GM18867 (cell line): Measurements from ENCODE around the gene ANGEL2.
A peak's percentile ranks its signal among the peaks of the same experiment; 100 is the strongest.

Source experiments
- ATAC-seq: cut with Tn5 transposase; IDR thresholded peaks from one replicate; pipeline ENCODE4 v1.9.1; 2021; ENCODE audit warnings: mild to moderate bottlenecking, moderate library complexity; ENCODE audit not compliant: unreplicated experiment

Gene ANGEL2

GRCh38 chr1:212952641-212952976 is 63.1 kb downstream of the ANGEL2 start:
- ATAC-seq = no peak

GRCh38 chr1:212951947-212952640 is 63.6 kb downstream of the ANGEL2 start:
- no peak for ATAC-seq

DNA sequence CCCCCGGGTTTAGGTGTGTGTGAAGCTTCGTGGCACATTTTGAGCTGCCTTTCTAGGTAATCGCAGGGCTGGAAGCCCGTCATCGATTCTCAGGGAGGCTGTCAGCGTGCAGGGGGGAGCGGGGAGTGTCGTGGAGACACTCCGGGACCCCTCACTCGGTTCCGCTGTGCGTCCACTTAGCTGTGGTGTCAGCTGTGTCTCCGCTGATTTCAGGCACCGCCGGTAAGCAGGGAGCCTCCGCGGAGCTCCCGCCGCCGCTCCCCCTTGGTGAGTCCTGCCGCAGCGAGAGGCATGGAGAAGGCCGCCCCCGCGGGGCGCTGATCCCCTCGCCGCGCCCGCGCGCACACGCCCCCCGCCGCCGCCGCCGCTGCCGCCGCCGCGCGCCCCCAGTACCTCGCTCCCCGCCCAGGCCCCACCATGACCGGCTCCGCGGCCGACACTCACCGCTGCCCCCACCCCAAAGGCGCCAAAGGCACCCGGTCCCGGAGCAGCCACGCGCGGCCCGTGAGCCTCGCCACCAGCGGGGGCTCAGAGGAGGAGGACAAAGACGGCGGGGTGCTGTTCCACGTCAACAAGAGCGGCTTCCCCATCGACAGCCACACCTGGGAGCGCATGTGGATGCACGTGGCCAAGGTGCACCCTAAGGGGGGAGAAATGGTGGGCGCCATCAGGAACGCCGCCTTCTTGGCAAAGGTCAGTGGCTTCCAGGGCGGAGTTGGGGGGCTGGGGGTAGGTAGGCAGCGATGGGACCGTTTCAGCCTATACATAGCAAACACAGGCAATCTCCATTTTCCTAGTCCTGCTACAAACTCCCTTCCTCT is 64.3 kb downstream of the ANGEL2 start:
- peak; percentile 9 for ATAC-seq

GRCh38 chr1:212950243-212951125 is 65.2 kb downstream of the ANGEL2 start, which contains the start of gene VASH2:
VASH2 (plus strand) TSS chr1:212950541; CDS start chr1:212951543, 1,002 bp downstream.
- ATAC-seq = peak; percentile 97

- no peak for ATAC-seq
Observed at GRCh38 chr1:212949771-212950170, 65.9 kb downstream of the ANGEL2 start.

GRCh38 chr1:212946872-212947271 is 68.8 kb downstream of the ANGEL2 start:
- ATAC-seq = no peak

GRCh38 chr1:212945463-212946160 is 70.1 kb downstream of the ANGEL2 start:
- ATAC-seq = no peak

DNA sequence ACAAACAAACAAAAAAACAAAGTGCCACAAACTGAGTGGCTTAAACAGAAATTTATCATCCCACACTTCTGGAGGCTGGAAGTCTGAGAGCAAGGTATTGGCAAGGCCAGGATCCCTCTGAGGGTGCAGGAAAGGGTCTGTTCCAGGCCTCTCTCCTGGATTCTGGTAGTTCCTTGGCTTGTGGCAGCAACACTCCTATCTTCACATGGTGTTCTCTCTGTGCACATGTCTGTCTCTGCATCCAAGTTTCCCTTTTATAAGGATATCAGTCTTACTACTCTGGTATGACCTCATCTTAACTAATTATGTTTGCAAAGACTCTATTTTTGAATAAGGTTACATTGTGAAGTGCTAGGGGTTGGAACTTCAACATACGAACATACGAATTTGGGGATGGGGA is 70.6 kb downstream of the ANGEL2 start:
- ATAC-seq = no peak

- peak; percentile 45 for ATAC-seq
Observed at GRCh38 chr1:212944229-212944901, 71.3 kb downstream of the ANGEL2 start.

GRCh38 chr1:212943393-212943710 is 72.3 kb downstream of the ANGEL2 start:
- ATAC-seq = no peak

DNA sequence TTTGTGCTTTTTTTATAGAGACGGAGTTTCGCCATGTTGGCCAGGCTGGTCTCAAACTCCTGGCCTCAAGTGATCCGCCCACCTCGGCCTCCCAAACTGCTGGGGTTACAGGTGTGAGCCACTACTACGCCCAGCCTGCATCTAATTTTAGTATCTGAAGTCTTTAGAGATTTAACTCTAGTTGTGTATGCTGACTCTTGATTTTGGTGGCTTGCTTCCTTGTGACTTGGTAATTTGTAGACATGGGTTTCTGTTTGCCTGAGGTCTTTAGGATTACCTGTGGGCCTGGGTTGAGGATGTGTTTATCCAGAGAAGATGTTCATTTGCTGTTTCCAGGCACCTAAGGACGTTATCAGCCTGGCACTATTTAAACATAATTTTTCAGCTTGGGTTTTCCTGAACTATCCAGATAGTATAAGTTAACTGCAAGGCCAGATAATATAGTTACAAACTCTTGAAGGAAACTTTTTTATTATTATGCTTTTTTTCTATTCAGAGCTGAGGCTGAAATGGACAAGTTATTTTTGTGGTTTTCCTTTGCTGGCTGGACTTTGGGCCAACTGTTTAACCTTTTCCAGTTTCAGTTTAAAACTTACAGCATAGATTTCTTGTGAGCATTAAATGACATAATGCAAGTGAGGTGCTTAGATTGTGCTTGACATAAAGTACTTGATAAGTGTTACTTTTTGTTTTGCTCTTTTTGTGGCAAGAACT is 72.8 kb downstream of the ANGEL2 start:
- ATAC-seq = no peak
